Right cardiac atrium (tissue), 5 donors: ENCODE measurements around the gene ZNF292. TPM values are rescaled to one million over a fixed set of nuclear protein-coding genes. Genes with fewer than 3 reads are reported as not detected.
"Not testable (repeated sequence)": the region's sequence is repeated elsewhere in the genome, so short reads cannot be mapped to it uniquely, and the experiment has no call there.

ENCODE experiments used
- ATAC-seq, 2 donors: fragments of 200-7000 bp; cut with Tn5 transposase; one replicate each; pipeline versions ENCODE4 v1.8.0 to v1.9.1; 2020; ENCODE audit warnings: moderate library complexity in 2 of 2, mild to moderate bottlenecking in 1 of 2
- DNase-seq, 3 donors: peaks; one replicate each; pipeline ENCODE4 v3.0.0-alpha.2; 2020
- H3K27ac ChIP-seq: one replicate; pipeline ENCODE4 v1.5.1; 2013; ENCODE audit warnings: mild to moderate bottlenecking, low read length, control low read depth, moderate library complexity
- H3K27me3 ChIP-seq: one replicate; pipeline ENCODE4 v1.6.1; 2013; ENCODE audit not compliant: control insufficient read depth, insufficient read depth
- H3K4me1 ChIP-seq: one replicate; pipeline ENCODE4 v1.6.1; 2013; ENCODE audit warnings: low read length; ENCODE audit not compliant: control insufficient read depth, insufficient read depth
- H3K4me3 ChIP-seq: one replicate; pipeline ENCODE4 v1.5.1; 2013; ENCODE audit warnings: low read length, control low read depth
- H3K9me3 ChIP-seq: one replicate; pipeline ENCODE4 v1.6.1; 2013; ENCODE audit warnings: low read length; ENCODE audit not compliant: control insufficient read depth
- WGBS: extraction: QIAGEN DNeasy Blood & Tissue Kit; methylation state at CpG from one replicate; pipeline ENCODE4 v1.1.7; 2013; 5-methylcytosine and 5-hydroxymethylcytosine counted together
- intact Hi-C, 4 donors: fragments of 100-400 bp; cut with DNase I; formaldehyde crosslinking; loops; one replicate each; pipeline versions ENCODE4 v1.11.0 to v1.14.0; 2022 to 2023
- polyA plus RNA-seq: library from polyadenylated mRNA; stranded (reverse); fragments of 200-250 nt; gene quantifications from one replicate; pipeline ENCODE4 v1.2.3, GENCODE V29; 2013
- total RNA-seq, 4 donors: library from RNA; stranded (reverse); fragmentation: NEBNext Ultra II Directional; extraction: Animal tissue kit (Norgen Biotek cat#: 25700); gene quantifications; one replicate each; pipeline ENCODE4 v1.2.1, GENCODE V29; 2021
- donor health status: healthy with polysubstance abuse.
- donor health status: DM: no; HTN: yes; CAD: no.
- donor health status: DM: no; HTN: no; CAD: no.
- donor health status: DM: no; HTN: yes; CAD: no; lungs with severe emphysema.
- donor health status: DM: yes; HTN: yes; CAD: no.

The ZNF292 gene
- total and polyA plus RNA-seq, 5 donors = 5.8 to 58.3 (median 47.3) TPM

GRCh38 chr6:87182940-87183339 lies 27.6 kb downstream of the ZNF292 start:
- intact Hi-C loops = no loop called here
- Histone ChIP-seq H3K4me1 (peaks cover 11% of the 10 kb centered on the region), H3K27me3 (no peaks in the 10 kb centered on the region), H3K4me3 (no peak overlapping the region), H3K27ac (no peak overlapping the region), H3K9me3 (no peaks in the 10 kb centered on the region)
- 80% methylated on average over 1 of the region's 1 CpG for WGBS
- no peak for ATAC-seq
- DNase-seq = no peak

GRCh38 chr6:87183687-87184086 lies 28.3 kb downstream of the ZNF292 start:
- Histone ChIP-seq H3K9me3 (no peaks in the 10 kb centered on the region), H3K4me1 (peaks cover 11% of the 10 kb centered on the region), H3K4me3 (no peak overlapping the region), H3K27ac (no peak overlapping the region), H3K27me3 (no peaks in the 10 kb centered on the region)
- no peak for ATAC-seq
- WGBS = 96% methylated on average over 1 of the region's 1 CpG
- intact Hi-C loops = no loop called here
- no peak for DNase-seq

- Histone ChIP-seq H3K4me1 (peaks cover 9% of the 10 kb centered on the region), H3K27ac (no peak overlapping the region), H3K27me3 (no peaks in the 10 kb centered on the region), H3K4me3 (no peak overlapping the region), H3K9me3 (no peaks in the 10 kb centered on the region)
- ATAC-seq = no peak
- intact Hi-C loops = no loop called here
- WGBS = 98% methylated on average over 2 of the region's 2 CpGs
- no peak for DNase-seq
Observed at GRCh38 chr6:87184762-87185250, 29.4 kb downstream of the ZNF292 start.

- no peaks in the 10 kb centered on the region for H3K4me1 ChIP-seq
- no peak overlapping the region for H3K27ac ChIP-seq
- WGBS = 93% methylated on average over 1 of the region's 1 CpG
- no peak overlapping the region for H3K4me3 ChIP-seq
- no peaks in the 10 kb centered on the region for H3K9me3 ChIP-seq
- no peak for DNase-seq
- intact Hi-C loops = no loop called here
- no peak for ATAC-seq
- no peaks in the 10 kb centered on the region for H3K27me3 ChIP-seq
Observed at GRCh38 chr6:87196275-87196842, 41.0 kb downstream of the ZNF292 start.

GRCh38 chr6:87197547-87197946 lies 42.2 kb downstream of the ZNF292 start:
- H3K4me3 ChIP-seq = no peak overlapping the region
- WGBS = 89% methylated on average over 3 of the region's 3 CpGs
- intact Hi-C loops = no loop called here
- no peaks in the 10 kb centered on the region for H3K27me3 ChIP-seq
- no peaks in the 10 kb centered on the region for H3K4me1 ChIP-seq
- H3K27ac ChIP-seq = no peak overlapping the region
- ATAC-seq (no peak), DNase-seq (no peak)
- no peaks in the 10 kb centered on the region for H3K9me3 ChIP-seq

- H3K27ac ChIP-seq, H3K4me1 ChIP-seq, ATAC-seq, H3K9me3 ChIP-seq, H3K4me3 ChIP-seq, intact Hi-C loops, H3K27me3 ChIP-seq, DNase-seq: not testable (repeated sequence)
- WGBS = 96% methylated on average over 15 of the region's 15 CpGs
Observed at GRCh38 chr6:87198022-87198810, 42.9 kb downstream of the ZNF292 start.

GRCh38 chr6:87199787-87200186 lies 44.4 kb downstream of the ZNF292 start:
- Histone ChIP-seq H3K27me3 (no peaks in the 10 kb centered on the region), H3K4me3 (no peak overlapping the region), H3K9me3 (no peaks in the 10 kb centered on the region), H3K4me1 (peaks cover 6% of the 10 kb centered on the region), H3K27ac (no peak overlapping the region)
- intact Hi-C loops = no loop called here
- 35% methylated on average over 1 of the region's 1 CpG for WGBS
- ATAC-seq (peak; percentile 73 to 79), DNase-seq (no peak)

GRCh38 chr6:87200469-87201175 lies 45.3 kb downstream of the ZNF292 start:
- H3K9me3 ChIP-seq = no peaks in the 10 kb centered on the region
- H3K27me3 ChIP-seq = no peaks in the 10 kb centered on the region
- DNase-seq = peak; percentile 30 to 60 (median 49)
- no peak overlapping the region for H3K27ac ChIP-seq
- no peak overlapping the region for H3K4me3 ChIP-seq
- peaks cover 6% of the 10 kb centered on the region for H3K4me1 ChIP-seq
- intact Hi-C loops = no loop called here
- 78% methylated on average over 4 of the region's 4 CpGs for WGBS
- ATAC-seq = no peak

GRCh38 chr6:87203448-87204023 lies 48.2 kb downstream of the ZNF292 start:
- Histone ChIP-seq H3K27ac (no peak overlapping the region), H3K9me3 (no peaks in the 10 kb centered on the region), H3K27me3 (no peaks in the 10 kb centered on the region), H3K4me3 (no peak overlapping the region), H3K4me1 (peaks cover 6% of the 10 kb centered on the region)
- DNase-seq (no peak), ATAC-seq (peak in 1 of 2 donors; percentile 43)
- intact Hi-C loops = no loop called here
- WGBS = 83% methylated on average over 4 of the region's 4 CpGs

GRCh38 chr6:87209812-87210211 lies 54.4 kb downstream of the ZNF292 start:
- H3K27ac ChIP-seq = no peak overlapping the region
- WGBS = 72% methylated on average over 3 of the region's 3 CpGs
- no peak overlapping the region for H3K4me3 ChIP-seq
- peaks cover 4% of the 10 kb centered on the region for H3K4me1 ChIP-seq
- ATAC-seq (no peak), DNase-seq (no peak)
- intact Hi-C loops = no loop called here
- H3K9me3 ChIP-seq = no peaks in the 10 kb centered on the region
- H3K27me3 ChIP-seq = no peaks in the 10 kb centered on the region

- no peaks in the 10 kb centered on the region for H3K27me3 ChIP-seq
- DNase-seq = no peak
- no peak overlapping the region for H3K27ac ChIP-seq
- H3K4me3 ChIP-seq = no peak overlapping the region
- H3K4me1 ChIP-seq = peaks cover 4% of the 10 kb centered on the region
- H3K9me3 ChIP-seq = no peaks in the 10 kb centered on the region
- WGBS = 42% methylated on average over 1 of the region's 1 CpG
- ATAC-seq = no peak
- intact Hi-C loops = no loop called here
Observed at GRCh38 chr6:87210979-87211378, 55.6 kb downstream of the ZNF292 start.
